MV-4-11 (cell line): Measurements from ENCODE around the gene ADD1.

ENCODE experiments used
- DNase-seq: peaks from one replicate; lab custom pipeline; 2025; lab: John Stamatoyannopoulos, UW

ADD1 gene

GRCh38 chr4:2834001-2834921 is 9.4 kb upstream of the ADD1 start:
- no peak for DNase-seq

DNA sequence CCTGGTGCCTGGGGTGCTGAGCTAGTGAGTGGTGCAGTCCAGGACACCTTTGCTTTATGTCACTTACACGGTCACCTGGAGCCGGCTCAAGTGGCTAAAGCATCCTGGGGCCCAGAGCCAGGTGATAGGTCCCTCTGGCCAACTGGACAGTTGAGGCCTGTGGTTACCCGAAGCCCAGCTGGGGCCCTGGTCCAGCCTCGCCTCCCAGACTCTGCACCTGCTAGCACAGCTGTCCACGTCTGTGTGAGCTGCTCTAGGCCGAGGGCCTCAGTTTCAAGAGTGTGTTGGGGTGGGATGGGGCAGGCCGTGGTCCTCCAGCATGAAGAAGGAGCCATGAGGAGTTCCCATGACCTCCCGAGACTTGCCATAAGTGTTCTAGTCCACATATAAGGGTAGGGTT is 7.7 kb upstream of the ADD1 start:
- no peak for DNase-seq

DNA sequence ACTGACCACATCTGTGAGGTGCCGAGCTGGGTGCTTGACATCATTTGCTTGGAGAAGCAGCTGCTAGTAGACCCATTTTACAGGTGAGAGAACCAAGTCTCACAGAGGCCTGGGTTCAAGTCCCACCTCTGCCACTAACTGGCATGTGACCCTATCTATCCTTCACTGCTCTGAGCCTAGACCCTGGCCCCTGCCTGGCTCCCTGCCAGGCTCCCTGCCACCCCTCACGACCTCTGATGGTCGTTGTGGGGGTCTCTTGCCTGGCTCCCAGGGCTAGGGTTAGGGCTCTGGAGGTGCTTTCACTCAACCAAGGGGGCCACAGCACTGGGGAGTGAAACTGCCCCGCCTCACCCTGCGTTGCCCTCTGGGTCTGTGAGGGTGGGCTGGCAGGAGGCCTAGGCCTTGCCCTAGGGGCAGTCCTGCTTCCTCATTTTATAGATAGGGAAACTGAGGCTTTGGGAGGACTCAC is 7.2 kb upstream of the ADD1 start:
- DNase-seq, result no peak

- peak; percentile 50 for DNase-seq
Observed at GRCh38 chr4:2837110-2837903, 6.3 kb upstream of the ADD1 start.

- DNase-seq, result peak; percentile 85
Observed at GRCh38 chr4:2837904-2838496, 5.6 kb upstream of the ADD1 start.

- DNase-seq, result no peak
Observed at GRCh38 chr4:2839060-2839459, 4.6 kb upstream of the ADD1 start.

- peak; percentile 26 for DNase-seq
Observed at GRCh38 chr4:2842687-2843262, 869 bp upstream of the ADD1 start.

DNA sequence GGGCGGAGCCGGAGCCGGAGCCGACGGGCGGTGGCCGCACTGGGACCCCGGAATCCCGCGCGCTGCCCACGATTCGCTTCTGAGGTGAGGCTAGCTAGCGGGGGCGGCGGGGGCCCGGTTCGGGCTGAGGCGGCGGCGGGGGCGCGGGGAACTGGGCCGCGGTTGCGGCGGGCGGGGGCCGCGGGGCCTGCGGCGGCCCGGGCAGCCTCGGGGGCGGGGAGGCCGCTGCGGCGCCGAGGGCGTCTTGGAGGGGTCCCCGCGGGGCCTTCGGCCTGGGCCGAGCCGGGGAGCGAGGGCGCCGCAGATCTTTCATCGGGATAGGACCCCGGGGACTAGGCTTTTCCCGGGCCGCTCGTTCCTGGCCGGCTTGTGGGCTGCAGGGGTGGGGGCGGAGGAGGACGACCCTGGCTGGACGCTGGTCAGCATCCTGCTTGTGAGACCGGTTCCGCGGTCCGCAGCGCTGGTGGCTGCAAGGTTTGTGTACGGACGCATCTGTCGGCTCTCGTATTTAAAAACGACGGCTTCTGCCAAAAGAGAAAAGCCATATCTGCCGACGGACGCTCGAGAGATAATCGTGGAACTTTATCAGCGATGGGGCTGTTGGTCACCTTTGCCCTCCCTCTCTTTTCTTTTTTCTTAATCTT is 419 bp downstream of the ADD1 start:
- no peak for DNase-seq

- DNase-seq, result no peak
Observed at GRCh38 chr4:2846172-2846571, 2.5 kb downstream of the ADD1 start.

DNA sequence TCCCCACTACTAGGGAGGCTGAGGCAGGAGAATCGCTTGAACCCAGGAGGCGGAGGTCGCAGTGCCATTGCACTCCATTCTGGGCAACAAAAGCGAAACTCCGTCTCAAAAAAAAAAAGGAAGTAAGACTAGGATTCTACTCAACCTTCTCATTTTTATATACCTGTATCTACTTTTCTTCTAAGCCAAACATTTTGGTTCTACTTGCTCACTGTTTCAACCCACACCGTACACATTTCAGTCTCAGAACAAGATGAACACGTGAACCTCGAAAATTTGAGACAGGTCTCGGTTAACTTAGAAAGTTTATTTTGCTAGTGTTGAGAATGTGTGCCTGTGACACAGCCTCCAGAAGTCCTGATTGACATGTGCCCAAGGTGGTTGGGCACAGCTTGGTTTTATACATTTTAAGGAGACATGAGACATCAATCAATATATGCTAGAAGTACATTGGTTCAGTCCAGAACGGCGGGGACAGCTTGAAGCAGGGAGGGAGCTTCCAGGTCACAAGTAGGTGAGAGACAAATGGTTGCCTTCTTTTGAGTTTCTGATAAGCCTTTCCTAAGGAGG is 3.7 kb downstream of the ADD1 start:
- no peak for DNase-seq

GRCh38 chr4:2848449-2848848 is 4.8 kb downstream of the ADD1 start:
- DNase-seq, result no peak

DNA sequence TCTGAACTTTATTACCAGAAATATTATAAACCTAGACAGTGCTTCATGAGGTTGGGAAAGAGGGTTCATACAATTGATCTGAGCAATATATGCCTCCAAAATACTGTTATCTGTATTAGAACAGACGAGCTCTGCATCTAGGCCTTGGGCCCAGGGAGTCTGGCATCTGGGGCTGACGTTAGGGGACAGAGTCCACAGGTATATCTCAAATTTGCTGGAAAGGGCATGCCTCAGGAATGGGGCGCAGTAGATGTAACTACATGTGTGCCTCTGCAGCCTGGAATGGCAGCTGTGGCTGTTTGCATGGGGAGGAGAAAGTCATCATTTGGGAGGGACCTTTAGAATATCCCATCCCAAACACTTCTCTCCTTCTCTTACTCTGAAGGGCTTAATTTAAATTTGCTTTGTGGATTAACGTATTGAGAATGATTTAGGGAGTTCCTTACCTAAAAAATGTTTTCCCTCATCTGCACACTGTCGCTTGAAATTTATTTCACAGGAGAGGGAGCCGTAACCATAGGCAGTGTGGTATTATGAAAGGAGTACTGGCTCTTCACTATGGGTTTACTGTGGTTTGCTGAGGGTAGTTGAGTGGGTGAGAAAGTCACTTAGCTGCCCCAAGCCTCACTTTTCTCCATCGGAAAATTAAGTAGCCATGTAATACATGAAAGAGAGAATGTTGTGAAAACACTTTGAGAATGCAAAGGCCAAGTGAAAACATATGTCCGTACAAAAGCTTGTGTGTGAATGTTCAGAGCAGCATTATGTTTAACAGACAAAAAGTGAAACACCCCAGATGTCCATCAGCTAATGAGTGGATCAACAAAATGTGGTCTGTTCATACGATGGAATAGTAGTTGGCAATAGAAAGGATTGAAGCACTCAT is 5.9 kb downstream of the ADD1 start:
- DNase-seq, result peak; percentile 45

GRCh38 chr4:2850966-2851798 is 7.5 kb downstream of the ADD1 start:
- no peak for DNase-seq

GRCh38 chr4:2852481-2852921 is 8.9 kb downstream of the ADD1 start:
- no peak for DNase-seq

GRCh38 chr4:2855584-2855983 is 11.9 kb downstream of the ADD1 start:
- DNase-seq, result no peak

GRCh38 chr4:2856266-2856665 is 12.6 kb downstream of the ADD1 start:
- no peak for DNase-seq

GRCh38 chr4:2857349-2857927 is 13.8 kb downstream of the ADD1 start:
- no peak for DNase-seq

DNA sequence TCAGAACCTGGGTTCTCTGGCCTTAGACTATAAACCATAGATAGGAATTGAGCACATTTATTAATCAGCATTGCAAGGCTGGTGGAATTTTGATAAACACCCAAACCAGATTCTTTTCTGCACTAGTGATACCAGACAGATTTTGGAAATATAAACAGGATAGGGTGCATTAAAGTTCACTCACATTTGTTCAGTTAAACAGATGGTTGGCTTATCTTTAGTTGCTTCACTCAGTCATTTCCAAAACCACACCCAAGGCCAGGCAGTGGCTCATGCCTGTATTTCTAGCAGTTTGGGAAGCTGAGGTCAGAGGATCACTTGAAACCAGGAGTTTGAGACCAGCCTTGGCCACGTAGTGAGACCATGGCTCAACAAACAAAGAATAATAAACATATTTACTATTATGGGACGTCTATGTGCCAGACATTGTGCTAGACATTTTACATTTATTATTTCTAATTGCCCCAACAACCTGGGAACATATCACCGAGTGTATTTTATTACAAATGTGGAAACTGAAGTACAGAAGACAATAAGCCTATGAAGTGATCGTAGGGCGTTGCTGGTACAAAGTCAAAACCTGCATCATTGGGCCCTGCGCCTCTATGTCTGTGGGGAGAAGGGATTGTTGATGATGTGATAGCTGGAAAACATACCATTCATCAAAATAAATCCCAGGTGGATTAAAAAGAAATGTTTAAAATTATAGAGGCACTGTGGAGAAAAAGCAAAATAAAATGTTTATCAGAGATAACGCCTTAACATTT is 15.0 kb downstream of the ADD1 start:
- peak; percentile 85 for DNase-seq
